Osteocyte (in vitro differentiated cells): ENCODE results near the gene ID1. TPM values are rescaled to one million over a fixed set of nuclear protein-coding genes. Genes with fewer than 3 reads are reported as not detected.
A peak's percentile ranks its signal among the peaks of the same experiment; 100 is the strongest.
"Not testable (repeated sequence)": the region's sequence is repeated elsewhere in the genome, so short reads cannot be mapped to it uniquely, and the experiment has no call there.

Experiments
- DNase-seq: peaks from one replicate; pipeline ENCODE4 v3.0.0; 2021; ENCODE audit warnings: mixed read lengths; ENCODE audit not compliant: unreplicated experiment; ENCODE audit errors: extremely low spot score
- H3K27ac Mint-ChIP-seq: one replicate; pipeline ENCODE4 v1.8.0; 2021; ENCODE audit warnings: mild to moderate bottlenecking, mixed read lengths; ENCODE audit not compliant: unreplicated experiment
- H3K27me3 Mint-ChIP-seq: one replicate; pipeline ENCODE4 v1.8.0; 2021; ENCODE audit warnings: mixed read lengths; ENCODE audit not compliant: unreplicated experiment
- H3K36me3 Mint-ChIP-seq: one replicate; pipeline ENCODE4 v1.8.0; 2021; ENCODE audit warnings: mixed read lengths; ENCODE audit not compliant: unreplicated experiment
- H3K4me1 Mint-ChIP-seq: one replicate; pipeline ENCODE4 v1.8.0; 2021; ENCODE audit warnings: mixed read lengths; ENCODE audit not compliant: unreplicated experiment
- H3K4me3 Mint-ChIP-seq: one replicate; pipeline ENCODE4 v1.8.0; 2021; ENCODE audit warnings: mild to moderate bottlenecking, moderate library complexity, mixed read lengths; ENCODE audit not compliant: unreplicated experiment
- H3K9me3 Mint-ChIP-seq: one replicate; pipeline ENCODE4 v1.8.0; 2021; ENCODE audit warnings: mixed read lengths; ENCODE audit not compliant: unreplicated experiment
- CTCF ChIP-seq: fragments of 200-600 bp; sonication (generic); IDR thresholded peaks from 2 replicates; pipeline ENCODE4 v1.5.0; 2021; ENCODE audit warnings: antibody characterized with exemption, mild to moderate bottlenecking, moderate library complexity
- total RNA-seq: library from RNA; stranded (reverse); gene quantifications from 2 replicates; pipeline ENCODE4 v1.2.1, GENCODE V29; 2021

The ID1 gene
- total RNA-seq, 1 donor from 2014 or later: 8.2 TPM

GRCh38 chr20:31594002-31594557 lies 11.0 kb upstream of the ID1 start:
- no peaks in the 10 kb centered on the region for H3K36me3 Mint-ChIP-seq
- TF ChIP-seq CTCF: no peak
- no peaks in the 10 kb centered on the region for H3K9me3 Mint-ChIP-seq
- no peak overlapping the region for H3K4me3 Mint-ChIP-seq
- H3K4me1 Mint-ChIP-seq: peaks cover 42% of the 10 kb centered on the region
- no peaks in the 10 kb centered on the region for H3K27me3 Mint-ChIP-seq
- no peak for DNase-seq
- peak overlapping the region; percentile 38 for H3K27ac Mint-ChIP-seq

DNA sequence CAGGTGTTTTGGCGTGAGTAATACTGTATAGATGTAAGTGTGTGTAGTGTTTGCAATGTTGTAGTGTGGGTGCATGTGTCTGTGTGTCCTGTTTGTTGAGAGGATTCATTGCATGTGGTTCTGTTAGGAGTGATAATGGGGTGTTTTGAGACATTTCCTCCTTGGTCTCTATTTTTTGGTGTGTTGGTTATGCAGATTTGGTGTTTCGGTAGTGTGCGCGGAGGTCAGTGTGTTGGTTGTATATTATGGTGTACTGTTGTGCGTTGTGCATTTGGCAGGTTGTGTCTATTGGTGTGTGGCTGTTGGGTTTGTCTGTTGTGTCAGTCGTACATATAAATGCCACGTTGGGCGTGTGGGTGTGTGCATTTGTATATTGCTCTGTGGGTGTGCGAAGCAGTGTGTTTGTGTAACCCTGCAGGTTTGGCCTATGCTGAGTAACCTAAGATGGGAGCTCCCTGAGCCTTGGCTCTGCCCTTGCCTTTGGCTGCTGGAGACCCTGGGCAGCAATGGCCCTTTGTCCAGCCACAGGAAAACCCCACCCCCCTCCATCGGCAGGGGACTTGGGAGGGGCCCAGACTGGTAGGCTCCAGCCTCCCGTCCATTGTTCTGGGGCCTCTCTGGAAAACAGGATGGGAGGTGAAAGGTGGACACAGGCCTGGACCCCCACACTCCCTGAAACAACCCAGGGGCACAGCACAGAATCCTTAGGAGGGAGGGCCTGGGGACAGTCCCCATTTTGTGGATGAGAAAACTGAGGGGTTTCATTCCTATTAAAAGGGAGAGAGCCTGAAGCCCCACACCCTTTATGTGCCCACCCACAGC lies 10.3 kb upstream of the ID1 start:
- H3K27me3 Mint-ChIP-seq: no peaks in the 10 kb centered on the region
- no peaks in the 10 kb centered on the region for H3K36me3 Mint-ChIP-seq
- H3K4me3 Mint-ChIP-seq: no peak overlapping the region
- peak overlapping the region; percentile 38 for H3K27ac Mint-ChIP-seq
- TF ChIP-seq CTCF: no peak
- H3K4me1 Mint-ChIP-seq: peaks cover 39% of the 10 kb centered on the region
- DNase-seq: no peak
- H3K9me3 Mint-ChIP-seq: no peaks in the 10 kb centered on the region

GRCh38 chr20:31595380-31595653 lies 9.8 kb upstream of the ID1 start:
- Mint-ChIP-seq H3K27ac (peak overlapping the region; percentile 90), H3K4me3 (no peak overlapping the region), H3K9me3 (no peaks in the 10 kb centered on the region), H3K36me3 (no peaks in the 10 kb centered on the region), H3K27me3 (no peaks in the 10 kb centered on the region), H3K4me1 (peaks cover 39% of the 10 kb centered on the region)
- TF ChIP-seq CTCF: no peak
- DNase-seq: no peak

- no peaks in the 10 kb centered on the region for H3K27me3 Mint-ChIP-seq
- peaks cover 39% of the 10 kb centered on the region for H3K4me1 Mint-ChIP-seq
- no peaks in the 10 kb centered on the region for H3K9me3 Mint-ChIP-seq
- peak; percentile 95 for DNase-seq
- no peak overlapping the region for H3K4me3 Mint-ChIP-seq
- peak overlapping the region; percentile 90 for H3K27ac Mint-ChIP-seq
- no peak for TF ChIP-seq CTCF
- no peaks in the 10 kb centered on the region for H3K36me3 Mint-ChIP-seq
Measured at GRCh38 chr20:31595654-31596411, 9.3 kb upstream of the ID1 start.

DNA sequence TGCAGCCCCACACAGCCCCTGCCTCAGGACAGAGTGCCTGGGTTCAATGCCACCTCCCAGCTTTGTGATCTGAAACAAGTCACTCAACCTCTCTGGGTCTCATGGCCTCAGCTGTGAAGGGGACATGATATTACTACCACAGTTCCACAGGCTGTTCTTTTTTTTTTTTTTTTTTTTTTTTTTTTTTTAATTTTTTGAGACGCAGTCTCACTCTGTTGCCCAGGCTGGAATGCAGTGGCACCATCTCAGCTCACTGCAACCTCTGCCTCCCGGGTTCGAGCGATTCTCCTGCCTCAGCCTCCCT lies 8.7 kb upstream of the ID1 start:
- H3K27me3 Mint-ChIP-seq: not testable (repeated sequence)
- H3K4me1 Mint-ChIP-seq: peaks cover 39% of the 10 kb centered on the region

More for the DNA sequence above, 8.7 kb upstream of the ID1 start:
- H3K4me3 Mint-ChIP-seq, DNase-seq, H3K9me3 Mint-ChIP-seq, H3K36me3 Mint-ChIP-seq: not testable (repeated sequence)
- H3K27ac Mint-ChIP-seq: peak overlapping the region; percentile 90
